ENCODE data around the gene CAMKV.
"Not testable (repeated sequence)": the region's sequence is repeated elsewhere in the genome, so short reads cannot be mapped to it uniquely, and the experiment has no call there.

CAMKV gene

GRCh38 chr3:49869525-49870126 is at the start of gene CAMKV:
Gene CAMKV (minus strand): TSS chr3:49869906. CDS start chr3:49862388, 7,518 bp downstream.
- H3K9ac ChIP-seq (ENCODE audit: low read length): no peak within 1 kb of the TSS

GRCh38 chr3:49917806-49918590 is 48.3 kb upstream of the CAMKV start:
- H2AFZ ChIP-seq (ENCODE audit: low read length); H3K4me2 ChIP-seq (ENCODE audit: low read length); H4K20me1 ChIP-seq (ENCODE audit: insufficient read depth, low read length): not testable (repeated sequence)

More at GRCh38 chr3:49869525-49870126, at the start of gene CAMKV:
- H3K27ac ChIP-seq (ENCODE audit: low read depth, low read length, poor library complexity, severe bottlenecking): no peak within 1 kb of the TSS
- H3K4me3 ChIP-seq (ENCODE audit: low read depth, low read length, poor library complexity, severe bottlenecking): peak within 1 kb of the TSS; percentile 36
- H3K4me2 ChIP-seq (ENCODE audit: low read length): peak within 1 kb of the TSS; percentile 40
- H4K20me1 ChIP-seq (ENCODE audit: insufficient read depth, low read length): no peaks in the 10 kb centered on the region
- no peak within 1 kb of the TSS for H2AFZ ChIP-seq (ENCODE audit: low read length)
- no peaks in the 10 kb centered on the region for H3F3A ChIP-seq (ENCODE audit: insufficient read depth, low read length)
- H3K9me3 ChIP-seq (ENCODE audit: low read length): no peaks in the 10 kb centered on the region
- H3K4me1 ChIP-seq (ENCODE audit: insufficient read depth, low read length, severe bottlenecking): peaks cover 8% of the 10 kb centered on the region
- no peaks in the 10 kb centered on the region for H3K9me2 ChIP-seq (ENCODE audit: low read depth, low read length)
- no peaks in the 10 kb centered on the region for H3K79me2 ChIP-seq (ENCODE audit: insufficient read depth, low read length)
- TF ChIP-seq CTCF (IDR thresholded peaks at IDR 0.05; ENCODE audit: low read length): no peak
- no peak for TF ChIP-seq EZH2 (IDR thresholded peaks at IDR 0.05; ENCODE audit: borderline replicate concordance, low read length)
- no peaks in the 10 kb centered on the region for H3K27me3 ChIP-seq (ENCODE audit: insufficient read depth, low read length)
- H3K36me3 ChIP-seq (ENCODE audit: insufficient read depth, low read length): no peaks in the 10 kb centered on the region

GRCh38 chr3:49916686-49917085 is 47.0 kb upstream of the CAMKV start:
- H3K4me1 ChIP-seq (ENCODE audit: insufficient read depth, low read length, severe bottlenecking): peaks cover 3% of the 10 kb centered on the region
- TF ChIP-seq EZH2 (IDR thresholded peaks at IDR 0.05; ENCODE audit: borderline replicate concordance, low read length): no peak
- H3K9me2 ChIP-seq (ENCODE audit: low read depth, low read length): no peaks in the 10 kb centered on the region
- H3K27me3 ChIP-seq (ENCODE audit: insufficient read depth, low read length): no peaks in the 10 kb centered on the region
- H4K20me1 ChIP-seq (ENCODE audit: insufficient read depth, low read length): no peaks in the 10 kb centered on the region
- H3K36me3 ChIP-seq (ENCODE audit: insufficient read depth, low read length): peaks cover 9% of the 10 kb centered on the region; the same call in 1 of the 2 replicates
- no peak overlapping the region for H3K4me2 ChIP-seq (ENCODE audit: low read length)
- no peak overlapping the region for H3K27ac ChIP-seq (ENCODE audit: low read depth, low read length, poor library complexity, severe bottlenecking)
- H3K4me3 ChIP-seq (ENCODE audit: low read depth, low read length, poor library complexity, severe bottlenecking): no peak overlapping the region
- H3K9me3 ChIP-seq (ENCODE audit: low read length): no peaks in the 10 kb centered on the region
- H2AFZ ChIP-seq (ENCODE audit: low read length): no peak overlapping the region
- no peaks in the 10 kb centered on the region for H3K79me2 ChIP-seq (ENCODE audit: insufficient read depth, low read length)
- no peaks in the 10 kb centered on the region for H3F3A ChIP-seq (ENCODE audit: insufficient read depth, low read length)
- H3K9ac ChIP-seq (ENCODE audit: low read length): no peak overlapping the region

More at GRCh38 chr3:49917806-49918590, 48.3 kb upstream of the CAMKV start:
- H3K9me3 ChIP-seq (ENCODE audit: low read length); H3K27me3 ChIP-seq (ENCODE audit: insufficient read depth, low read length); H3K4me3 ChIP-seq (ENCODE audit: low read depth, low read length, poor library complexity, severe bottlenecking); H3K9me2 ChIP-seq (ENCODE audit: low read depth, low read length); H3F3A ChIP-seq (ENCODE audit: insufficient read depth, low read length); H3K79me2 ChIP-seq (ENCODE audit: insufficient read depth, low read length); H3K27ac ChIP-seq (ENCODE audit: low read depth, low read length, poor library complexity, severe bottlenecking); H3K4me1 ChIP-seq (ENCODE audit: insufficient read depth, low read length, severe bottlenecking); H3K36me3 ChIP-seq (ENCODE audit: insufficient read depth, low read length); H3K9ac ChIP-seq (ENCODE audit: low read length): not testable (repeated sequence)

- no peaks in the 10 kb centered on the region for H3K79me2 ChIP-seq (ENCODE audit: insufficient read depth, low read length)
- H3K4me3 ChIP-seq (ENCODE audit: low read depth, low read length, poor library complexity, severe bottlenecking): no peak overlapping the region
- no peaks in the 10 kb centered on the region for H3K9me3 ChIP-seq (ENCODE audit: low read length)
- H4K20me1 ChIP-seq (ENCODE audit: insufficient read depth, low read length): no peaks in the 10 kb centered on the region
- no peaks in the 10 kb centered on the region for H3K27me3 ChIP-seq (ENCODE audit: insufficient read depth, low read length)
- no peaks in the 10 kb centered on the region for H3K9me2 ChIP-seq (ENCODE audit: low read depth, low read length)
- no peak overlapping the region for H3K4me2 ChIP-seq (ENCODE audit: low read length)
- H3F3A ChIP-seq (ENCODE audit: insufficient read depth, low read length): no peaks in the 10 kb centered on the region
- H3K9ac ChIP-seq (ENCODE audit: low read length): no peak overlapping the region
- TF ChIP-seq EZH2 (IDR thresholded peaks at IDR 0.05; ENCODE audit: borderline replicate concordance, low read length): no peak
- H3K36me3 ChIP-seq (ENCODE audit: insufficient read depth, low read length): peaks cover 21% of the 10 kb centered on the region; the same call in 1 of the 2 replicates
- H3K27ac ChIP-seq (ENCODE audit: low read depth, low read length, poor library complexity, severe bottlenecking): no peak overlapping the region
- H2AFZ ChIP-seq (ENCODE audit: low read length): no peak overlapping the region
- H3K4me1 ChIP-seq (ENCODE audit: insufficient read depth, low read length, severe bottlenecking): peaks cover 3% of the 10 kb centered on the region
These were observed 45.2 kb upstream of the CAMKV start for GRCh38 chr3:49914906-49915305.

Measured in OCI-LY1 (cell line).